Vagina (tissue), 2 donors: ENCODE data around the gene CPLX3.

Experiments used
- CTCF ChIP-seq, 3 experiments: fragments of 450-650 bp in 2 of 3; fragments of 200-600 bp in 1 of 3; sonication (generic) in 1 of 3; IDR thresholded peaks; one replicate each; pipeline ENCODE4 v1.5.1; 2017 to 2019; ENCODE audit warnings: antibody characterized with exemption in 3 of 3, mild to moderate bottlenecking in 2 of 3, moderate library complexity in 2 of 3
- POLR2A ChIP-seq, 2 donors: fragments of 450-650 bp; IDR thresholded peaks; one replicate each; pipeline ENCODE4 v1.6.1; 2017; ENCODE audit warnings: antibody characterized with exemption in 2 of 2, mild to moderate bottlenecking in 2 of 2, moderate library complexity in 2 of 2
- POLR2AphosphoS5 ChIP-seq, 2 donors: sonication (generic); formaldehyde crosslinking; IDR thresholded peaks; one replicate each; pipeline ENCODE4 v1.9.0; 2017; ENCODE audit warnings: antibody characterized with exemption in 2 of 2, mild to moderate bottlenecking in 2 of 2, low read depth in 1 of 2; ENCODE audit not compliant: insufficient read depth in 1 of 2

GRCh38 chr15:74836846-74837245 lies 10.4 kb downstream of the CPLX3 start:
- TF ChIP-seq CTCF (IDR thresholded peaks at IDR 0.05) (no peak), POLR2A (IDR thresholded peaks at IDR 0.05) (no peak), POLR2AphosphoS5 (IDR thresholded peaks at IDR 0.05; ENCODE audit: insufficient read depth in 1 of 2, low read depth in 1 of 2) (no peak)
